Thyroid gland (tissue), 4 donors: ENCODE data around the gene TDG.

Experiments
- POLR2A ChIP-seq, 2 donors: fragments of 450-650 bp; IDR thresholded peaks; one replicate each; pipeline ENCODE4 v1.6.1; 2017; ENCODE audit warnings: antibody characterized with exemption in 2 of 2, mild to moderate bottlenecking in 2 of 2, moderate library complexity in 1 of 2
- TF ChIP-seq, protein P1 (sequence below), 6 experiments: fragments of 200-600 bp in 3 of 6; fragments of 450-650 bp in 3 of 6; sonication (generic) in 3 of 6; IDR thresholded peaks; one replicate each; pipeline ENCODE4 v1.5.1; 2016 to 2019; ENCODE audit warnings: antibody characterized with exemption in 6 of 6, mild to moderate bottlenecking in 2 of 6, inconsistent platforms in 1 of 6, moderate library complexity in 1 of 6

DNA sequence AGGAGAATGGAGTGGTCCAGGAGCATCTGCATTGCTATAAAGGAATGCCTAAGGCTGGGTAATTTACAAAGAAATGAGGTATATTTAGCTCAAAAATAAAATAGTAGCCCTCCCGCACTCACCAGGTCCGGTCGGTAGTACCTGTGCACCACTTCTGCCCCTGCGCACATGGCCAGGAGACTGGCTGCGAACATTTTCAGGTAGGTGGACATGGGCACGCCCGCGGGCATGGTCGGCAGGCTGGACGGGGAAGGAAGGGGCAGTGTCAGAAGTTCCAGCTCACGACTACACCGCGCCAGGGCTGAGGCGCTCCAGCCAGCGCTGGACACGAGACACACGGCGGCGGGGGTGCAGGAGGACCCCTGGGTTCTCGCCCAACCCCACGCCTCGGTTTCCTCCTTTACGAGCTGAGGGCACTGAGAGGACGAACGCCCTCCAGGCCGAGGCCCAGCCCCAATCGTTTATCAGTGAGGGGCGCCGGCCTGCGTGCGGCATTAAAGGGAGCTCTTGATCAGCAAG lies 9.1 kb upstream of the TDG start:
- TF ChIP-seq, protein P1, sequence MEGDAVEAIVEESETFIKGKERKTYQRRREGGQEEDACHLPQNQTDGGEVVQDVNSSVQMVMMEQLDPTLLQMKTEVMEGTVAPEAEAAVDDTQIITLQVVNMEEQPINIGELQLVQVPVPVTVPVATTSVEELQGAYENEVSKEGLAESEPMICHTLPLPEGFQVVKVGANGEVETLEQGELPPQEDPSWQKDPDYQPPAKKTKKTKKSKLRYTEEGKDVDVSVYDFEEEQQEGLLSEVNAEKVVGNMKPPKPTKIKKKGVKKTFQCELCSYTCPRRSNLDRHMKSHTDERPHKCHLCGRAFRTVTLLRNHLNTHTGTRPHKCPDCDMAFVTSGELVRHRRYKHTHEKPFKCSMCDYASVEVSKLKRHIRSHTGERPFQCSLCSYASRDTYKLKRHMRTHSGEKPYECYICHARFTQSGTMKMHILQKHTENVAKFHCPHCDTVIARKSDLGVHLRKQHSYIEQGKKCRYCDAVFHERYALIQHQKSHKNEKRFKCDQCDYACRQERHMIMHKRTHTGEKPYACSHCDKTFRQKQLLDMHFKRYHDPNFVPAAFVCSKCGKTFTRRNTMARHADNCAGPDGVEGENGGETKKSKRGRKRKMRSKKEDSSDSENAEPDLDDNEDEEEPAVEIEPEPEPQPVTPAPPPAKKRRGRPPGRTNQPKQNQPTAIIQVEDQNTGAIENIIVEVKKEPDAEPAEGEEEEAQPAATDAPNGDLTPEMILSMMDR (IDR thresholded peaks at IDR 0.05), result no peak
- no peak for TF ChIP-seq POLR2A (IDR thresholded peaks at IDR 0.05)
